IPS-11a (cell line): ENCODE data around the gene ACOX1.

Experiments
- H3K4me3 ChIP-seq: one replicate; pipeline ENCODE4 v1.5.1; 2013; ENCODE audit warnings: low read depth, low read length, control low read depth

The ACOX1 gene

DNA sequence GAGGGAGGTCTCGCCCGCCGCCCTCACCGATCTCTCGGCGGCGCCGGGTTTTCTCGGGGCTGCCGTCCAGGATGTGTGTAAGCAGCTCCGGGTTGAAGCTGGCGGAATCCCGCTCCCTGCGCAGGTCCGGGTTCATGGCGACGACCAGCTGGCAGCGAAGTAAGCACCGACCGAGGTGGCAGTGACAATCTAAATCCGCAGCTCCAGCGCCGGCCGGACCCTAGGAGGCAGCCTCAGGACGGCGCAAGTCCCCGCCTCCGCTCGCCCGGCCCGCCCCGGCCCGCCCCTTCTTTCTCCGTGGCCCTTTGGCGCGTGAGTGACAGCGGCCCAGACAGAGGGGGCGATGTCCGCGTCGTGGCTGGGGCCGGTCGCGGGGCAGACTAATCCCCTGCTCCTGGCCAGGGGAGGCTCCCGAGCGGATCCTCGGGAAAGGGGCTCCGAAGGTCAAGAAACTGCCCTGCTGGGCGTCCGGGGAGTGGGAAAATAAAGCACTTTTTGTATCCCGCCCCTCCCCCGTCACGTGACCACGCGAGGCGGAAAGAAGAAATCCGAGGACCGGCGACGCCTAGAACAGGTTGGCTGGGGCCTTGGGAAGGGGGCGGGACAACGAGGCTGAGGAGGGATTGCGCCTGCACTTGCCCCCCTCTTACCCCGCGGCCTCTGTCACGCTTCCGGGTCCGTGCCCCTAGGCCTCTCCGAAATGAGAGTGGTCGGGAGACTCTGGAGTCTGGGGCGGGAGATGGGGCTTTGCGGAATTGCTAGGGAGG, at the start of gene ACOX1, which contains the start of gene TEN1:
Gene ACOX1 (minus strand): TSS at position 229 of the 767 bp plus-strand sequence. CDS start 93 bp downstream, at position 136.
Gene TEN1 (plus strand): TSS at position 303 of the 767 bp plus-strand sequence. CDS start 6,953 bp downstream, outside the sequence.
- H3K4me3 ChIP-seq: peak within 1 kb of the TSS; percentile 77

DNA sequence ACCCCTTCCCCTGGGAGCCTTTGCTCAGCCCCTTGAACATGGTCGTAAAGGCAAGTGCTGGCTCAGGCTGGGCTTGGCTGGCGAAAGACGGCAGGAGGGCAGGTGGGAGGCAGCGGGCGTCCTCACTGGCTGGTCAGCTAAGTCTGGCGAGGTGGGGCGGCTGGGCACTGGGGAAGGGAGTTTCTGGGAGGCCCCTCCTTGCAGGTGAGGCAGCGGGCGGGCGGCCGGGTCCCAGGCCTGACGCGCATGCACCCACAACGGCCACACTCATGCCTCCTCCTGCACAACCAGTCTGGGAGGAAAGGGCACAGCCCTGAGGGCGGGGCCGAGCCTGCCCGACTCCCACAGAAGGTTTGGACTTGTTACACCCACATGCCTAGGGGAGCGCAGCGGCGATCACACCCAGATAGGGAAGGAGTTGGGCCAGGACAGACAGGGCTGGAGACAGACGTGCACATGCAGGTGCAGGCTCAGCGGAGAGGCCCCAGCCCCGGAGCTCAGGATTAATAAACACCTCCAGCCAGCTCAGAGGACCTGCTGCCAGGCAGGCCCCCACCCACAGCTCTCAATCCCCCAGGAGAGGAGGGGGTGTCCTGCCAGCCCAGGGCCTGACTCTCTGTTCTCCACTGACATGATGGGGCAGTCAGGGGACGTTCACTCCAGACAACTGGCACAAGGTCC, 48.3 kb upstream of the ACOX1 start, which contains the start of gene EVPL:
Gene EVPL (minus strand): TSS at position 148 of the 681 bp plus-strand sequence. CDS start 108 bp downstream, at position 40.
- H3K4me3 ChIP-seq: no peak within 1 kb of the TSS

DNA sequence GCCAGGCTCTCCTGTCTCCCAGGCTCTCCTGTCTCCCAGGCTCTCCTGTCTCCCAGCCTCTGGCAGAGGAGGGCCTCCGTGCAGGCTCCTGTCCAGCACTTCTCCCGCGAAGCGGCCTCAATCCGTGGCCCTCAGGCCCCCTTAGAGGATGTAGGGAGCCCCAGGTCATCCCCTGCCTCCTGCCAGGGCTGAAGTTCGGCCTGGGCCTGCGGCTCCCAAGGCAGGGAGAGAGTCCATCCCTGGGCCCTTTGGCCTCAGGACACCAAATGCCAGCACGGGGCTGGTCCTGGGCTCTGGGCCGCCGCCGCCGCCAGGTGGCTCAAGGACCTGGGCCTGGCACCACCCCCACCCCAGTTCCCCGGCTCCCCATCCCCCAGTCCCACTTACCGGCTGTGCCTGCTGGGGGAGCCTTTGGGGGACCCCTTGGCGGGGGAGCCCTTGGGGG, 47.8 kb upstream of the ACOX1 start:
- H3K4me3 ChIP-seq: no peak overlapping the region

DNA sequence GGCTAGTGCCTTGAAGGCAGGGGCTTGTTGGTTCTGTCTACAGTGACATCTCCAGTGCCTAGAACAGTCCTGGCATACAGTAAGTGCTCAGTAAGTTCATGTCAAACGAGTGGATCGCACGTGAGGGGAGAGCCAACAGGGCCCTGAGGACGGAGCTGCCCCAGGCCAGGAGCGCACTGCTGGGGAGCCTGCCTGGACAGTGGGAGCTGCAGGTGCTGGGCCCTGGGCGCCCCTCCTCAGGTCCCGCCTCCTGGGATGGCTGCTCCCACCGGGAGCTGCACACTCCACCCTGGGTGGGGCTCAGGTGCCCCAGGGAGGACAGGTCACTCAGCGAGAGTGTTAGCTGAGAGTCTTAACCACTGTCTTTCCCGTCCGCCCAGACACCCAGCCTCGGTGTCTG, 46.3 kb upstream of the ACOX1 start:
- no peak overlapping the region for H3K4me3 ChIP-seq

DNA sequence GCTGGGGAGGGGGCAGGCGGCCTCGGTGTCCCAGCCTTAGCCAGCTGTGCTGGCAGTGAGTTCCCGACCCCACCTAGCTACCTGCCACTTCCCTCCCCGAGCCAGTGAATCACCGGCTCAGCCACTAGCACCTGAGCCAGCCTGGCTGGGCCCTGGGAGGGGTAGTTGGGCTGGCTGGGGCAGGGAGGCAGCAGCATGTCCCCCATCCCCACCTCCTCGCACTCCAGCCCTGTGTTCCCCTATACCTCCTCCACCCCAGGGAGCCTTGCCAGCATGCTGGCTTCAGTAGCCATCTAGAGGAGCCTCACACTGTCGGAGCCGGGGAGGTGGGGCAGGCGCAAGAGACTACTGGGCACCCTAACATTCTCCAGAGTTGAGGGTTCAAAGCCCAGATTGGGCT, 45.4 kb upstream of the ACOX1 start:
- H3K4me3 ChIP-seq: no peak overlapping the region

DNA sequence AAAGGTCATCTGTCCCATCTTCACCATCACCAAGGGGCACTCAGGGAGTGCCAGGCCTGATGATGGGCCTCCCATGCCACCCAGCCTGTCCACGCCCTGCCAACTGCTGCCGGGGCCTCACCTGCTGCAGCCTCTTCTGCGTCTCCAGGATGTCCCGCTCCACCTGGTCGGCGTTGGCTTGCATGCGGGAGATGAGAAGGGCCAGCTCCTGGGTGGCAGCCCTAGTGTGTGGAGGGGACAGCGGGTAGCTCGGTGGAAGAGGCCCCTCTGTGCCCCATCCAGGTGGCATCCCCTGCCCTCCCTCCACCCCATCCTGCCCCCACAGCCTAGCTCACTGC, 44.9 kb upstream of the ACOX1 start:
- H3K4me3 ChIP-seq: no peak overlapping the region

DNA sequence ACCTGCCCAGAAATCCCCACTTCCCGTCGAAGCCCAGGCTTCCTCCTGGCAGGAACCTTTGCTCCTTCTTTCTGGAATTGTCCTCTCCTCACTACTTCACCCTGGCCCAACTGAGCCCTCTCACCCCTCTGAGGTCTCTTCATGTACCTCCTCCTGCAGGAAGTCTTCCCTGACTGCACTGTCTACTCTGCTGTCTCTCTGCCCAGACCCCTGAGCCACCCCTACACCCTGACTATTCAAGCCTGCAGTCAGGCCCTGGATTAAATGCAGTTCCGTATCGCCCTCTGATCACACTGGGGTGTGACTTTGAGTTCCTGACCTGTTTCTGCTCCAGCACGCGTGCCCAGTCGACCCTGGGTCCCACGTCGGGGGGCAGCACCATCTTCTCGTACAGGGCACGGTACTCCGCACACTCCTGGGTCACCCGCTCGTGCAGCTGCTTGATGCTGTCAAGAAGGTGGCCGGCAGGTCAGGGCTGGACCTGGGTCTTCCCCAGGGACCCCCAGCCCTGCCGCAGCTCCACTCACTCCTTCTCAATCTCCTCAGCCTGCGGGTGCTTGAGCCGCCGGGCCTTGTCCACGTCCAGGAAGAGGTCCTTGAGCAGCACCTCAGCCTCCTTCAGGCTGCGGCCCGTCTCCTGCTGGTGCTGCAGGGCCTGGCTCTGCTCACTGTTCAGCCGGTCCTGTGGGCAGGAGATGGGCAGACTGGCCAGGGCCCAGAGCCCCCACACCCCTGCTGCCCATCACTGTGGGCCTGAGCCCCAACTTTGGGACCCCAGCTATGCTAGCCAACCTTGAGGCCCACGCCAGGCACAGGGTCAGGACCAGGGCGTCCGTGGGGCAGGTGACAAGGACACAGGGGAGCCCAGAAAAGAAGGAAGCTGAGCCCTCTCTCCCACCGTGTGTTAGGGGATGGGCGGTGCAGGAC, 44.3 kb upstream of the ACOX1 start:
- no peak overlapping the region for H3K4me3 ChIP-seq

DNA sequence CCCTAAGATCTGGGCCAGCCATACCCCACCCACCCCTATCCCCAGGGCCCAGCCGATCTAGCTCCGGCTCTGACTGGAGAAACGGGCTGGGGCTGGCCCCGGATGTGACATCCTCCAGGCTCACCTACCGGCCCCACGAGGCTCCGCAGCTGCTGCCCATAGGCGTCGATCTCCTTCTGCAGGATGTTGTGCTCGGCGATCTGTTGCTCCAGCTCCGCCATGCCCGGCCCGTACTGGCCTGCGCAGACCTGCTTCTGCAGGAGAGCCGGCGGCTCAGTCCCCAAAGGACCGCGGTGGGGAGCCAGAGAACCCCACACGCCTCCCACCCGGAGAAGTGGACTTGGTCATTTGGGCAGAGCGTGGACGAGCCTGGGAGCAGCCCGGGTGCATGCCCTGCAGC, 43.3 kb upstream of the ACOX1 start:
- H3K4me3 ChIP-seq: no peak overlapping the region

DNA sequence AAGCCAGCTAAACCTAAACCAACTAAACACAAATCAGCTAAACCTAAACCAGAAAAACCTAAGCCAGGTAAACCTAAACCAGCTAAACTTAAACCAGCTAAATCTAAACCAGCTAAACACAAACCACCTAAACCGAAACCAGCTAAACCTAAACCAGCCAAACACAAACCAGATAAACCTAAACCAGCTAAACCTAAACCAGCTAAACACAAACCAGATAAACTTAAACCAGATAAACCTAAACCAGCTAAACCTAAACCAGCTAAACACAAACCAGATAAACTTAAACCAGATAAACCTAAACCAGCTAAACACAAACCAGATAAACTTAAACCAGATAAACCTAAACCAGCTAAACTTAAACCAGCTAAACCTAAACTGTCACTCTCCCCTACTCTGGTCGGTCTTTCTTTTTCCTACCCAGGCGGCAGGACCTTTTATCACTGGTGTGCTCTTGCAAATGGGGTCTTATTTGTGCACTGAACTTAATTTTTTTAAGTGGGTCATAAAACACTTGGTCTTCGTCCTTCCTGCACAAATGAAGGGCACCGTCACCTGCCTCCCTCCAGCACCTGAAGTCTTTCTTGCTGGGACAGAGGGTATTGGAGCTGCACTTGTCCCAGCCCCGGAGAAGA, 41.0 kb upstream of the ACOX1 start:
- no peak overlapping the region for H3K4me3 ChIP-seq

DNA sequence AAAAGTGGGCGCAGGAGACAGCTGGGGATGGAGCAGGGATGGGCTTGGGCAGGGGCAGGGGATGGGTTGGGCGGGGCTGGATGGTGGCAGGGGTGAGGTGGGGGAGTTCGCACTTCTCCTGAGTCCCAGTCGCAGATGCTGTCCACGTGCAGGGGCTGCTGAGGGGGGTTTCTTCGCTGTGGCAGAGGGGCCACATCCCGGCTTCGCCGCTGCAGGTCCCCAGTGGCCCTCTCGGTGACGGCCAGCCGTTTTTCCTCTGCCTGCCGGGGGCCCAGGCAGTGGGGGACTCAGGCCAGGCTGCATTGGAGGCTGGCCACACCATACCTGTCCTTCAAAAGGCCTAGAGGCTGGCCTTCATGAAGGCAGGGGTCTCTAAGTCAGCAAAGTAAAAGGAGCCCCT, 39.8 kb upstream of the ACOX1 start:
- H3K4me3 ChIP-seq: no peak overlapping the region

DNA sequence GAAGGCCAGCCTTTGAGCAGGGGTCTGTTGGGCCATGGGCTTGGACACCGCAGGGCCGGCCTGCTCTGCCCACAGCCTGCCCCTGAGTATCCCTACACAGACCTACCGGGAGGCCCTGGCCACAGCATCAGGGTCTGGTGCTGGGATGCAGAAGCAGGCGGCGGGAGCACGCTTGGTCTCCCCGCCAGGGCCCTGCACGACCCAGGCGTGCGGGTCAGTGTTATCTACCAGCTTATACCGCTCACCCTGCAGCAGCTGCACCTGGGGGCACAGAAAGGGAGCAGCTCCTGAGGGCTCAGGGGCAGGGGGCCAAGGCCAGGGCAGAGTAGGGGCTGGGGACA, 39.3 kb upstream of the ACOX1 start:
- H3K4me3 ChIP-seq: no peak overlapping the region

DNA sequence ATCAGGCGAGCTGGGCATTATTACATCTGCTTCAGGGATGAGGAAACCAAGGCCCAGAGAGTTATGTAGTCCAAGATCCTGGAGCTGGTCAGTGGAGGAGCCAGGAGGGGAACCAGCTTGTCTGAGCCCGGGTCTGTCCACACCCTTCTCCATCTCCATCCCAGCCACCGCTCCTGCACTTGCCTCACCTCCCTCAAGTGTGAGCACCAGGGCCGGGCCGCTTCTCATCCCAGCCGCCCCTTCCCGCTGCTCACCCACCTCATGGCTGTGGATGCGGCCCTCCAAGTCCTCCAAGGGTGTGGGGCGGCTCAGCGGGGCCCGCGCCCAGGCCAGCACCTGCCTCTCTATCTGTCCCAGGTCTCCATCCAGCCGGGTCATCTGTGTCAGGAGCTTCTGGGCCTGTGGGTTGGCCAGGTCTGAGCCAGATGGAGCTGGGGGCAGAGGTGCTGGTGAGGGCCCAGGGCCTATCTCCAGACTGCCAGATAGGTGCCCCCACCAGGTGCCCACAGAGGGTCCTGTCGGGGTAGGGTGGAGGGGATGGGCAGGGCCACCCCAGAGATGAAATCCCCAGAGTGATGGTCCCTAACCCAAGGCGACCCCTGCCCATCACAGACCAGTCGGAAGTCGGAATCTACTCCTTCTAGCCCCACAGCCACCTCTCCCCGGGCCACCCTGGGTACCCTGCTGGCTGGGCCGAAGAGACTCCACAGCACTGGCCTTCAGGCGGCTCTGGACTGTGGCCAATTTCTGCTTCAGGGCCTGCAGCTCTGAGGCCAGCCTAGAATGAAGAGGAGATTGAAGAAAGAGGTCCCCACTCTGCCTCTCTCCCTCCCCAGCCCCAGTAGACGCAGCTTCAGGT, 38.7 kb upstream of the ACOX1 start:
- H3K4me3 ChIP-seq: no peak overlapping the region

DNA sequence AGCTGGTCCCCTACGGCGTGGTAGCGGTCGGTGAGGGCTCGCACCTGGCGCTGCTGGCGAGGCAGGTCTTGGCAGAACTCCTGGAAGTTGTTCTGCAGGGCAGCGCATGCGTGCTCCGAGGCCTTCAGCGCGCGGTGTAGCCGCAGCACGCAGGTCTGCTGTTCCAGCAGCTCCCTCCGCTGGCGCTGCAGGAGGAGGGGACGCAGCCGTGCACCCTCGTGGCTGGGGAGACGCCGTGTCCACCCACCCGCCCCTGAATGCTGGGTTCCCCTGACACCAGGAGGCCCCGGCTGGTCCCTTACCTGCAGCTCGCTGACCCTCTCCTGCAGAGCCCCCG, 35.9 kb upstream of the ACOX1 start:
- no peak overlapping the region for H3K4me3 ChIP-seq

DNA sequence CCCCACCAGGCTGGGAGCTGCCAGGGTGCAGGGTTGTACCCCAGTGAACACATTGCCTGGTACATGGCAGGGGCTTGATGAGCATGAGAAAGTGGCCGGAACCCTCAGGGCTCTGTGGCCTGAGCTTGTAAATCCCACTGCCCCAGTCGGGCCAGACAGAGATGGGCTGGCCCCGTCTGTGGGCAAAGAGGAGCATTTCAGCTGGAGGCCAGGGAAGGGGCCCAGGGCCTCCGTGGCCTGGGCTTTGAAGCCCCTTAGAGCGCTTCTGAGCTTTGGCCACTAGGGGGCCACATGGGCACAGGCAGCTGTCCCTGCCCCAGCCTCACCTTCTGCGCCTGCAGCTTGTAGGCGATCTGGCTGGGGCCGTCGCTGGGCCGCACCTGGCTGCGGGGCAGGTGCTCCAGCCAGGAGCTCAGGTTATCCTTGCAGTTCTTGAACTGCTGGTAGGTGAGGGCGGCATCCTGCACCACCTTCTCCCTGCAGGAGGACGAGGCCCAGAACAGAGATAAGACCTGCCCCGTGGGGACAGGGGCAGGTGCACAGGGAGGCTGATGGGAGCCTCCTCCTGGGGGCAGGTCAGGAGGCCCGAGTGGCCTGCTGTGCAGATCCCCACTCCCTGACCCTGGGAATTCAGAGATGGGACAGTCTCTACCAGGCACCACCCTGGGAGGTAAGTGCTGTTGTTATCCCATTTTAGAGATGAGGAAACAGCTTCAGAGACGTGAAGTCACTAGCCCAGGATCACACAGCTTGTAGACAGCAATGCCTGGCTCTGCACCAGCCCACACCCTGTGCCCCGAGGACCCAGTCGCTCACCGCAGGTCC, 35.3 kb upstream of the ACOX1 start:
- H3K4me3 ChIP-seq: no peak overlapping the region

DNA sequence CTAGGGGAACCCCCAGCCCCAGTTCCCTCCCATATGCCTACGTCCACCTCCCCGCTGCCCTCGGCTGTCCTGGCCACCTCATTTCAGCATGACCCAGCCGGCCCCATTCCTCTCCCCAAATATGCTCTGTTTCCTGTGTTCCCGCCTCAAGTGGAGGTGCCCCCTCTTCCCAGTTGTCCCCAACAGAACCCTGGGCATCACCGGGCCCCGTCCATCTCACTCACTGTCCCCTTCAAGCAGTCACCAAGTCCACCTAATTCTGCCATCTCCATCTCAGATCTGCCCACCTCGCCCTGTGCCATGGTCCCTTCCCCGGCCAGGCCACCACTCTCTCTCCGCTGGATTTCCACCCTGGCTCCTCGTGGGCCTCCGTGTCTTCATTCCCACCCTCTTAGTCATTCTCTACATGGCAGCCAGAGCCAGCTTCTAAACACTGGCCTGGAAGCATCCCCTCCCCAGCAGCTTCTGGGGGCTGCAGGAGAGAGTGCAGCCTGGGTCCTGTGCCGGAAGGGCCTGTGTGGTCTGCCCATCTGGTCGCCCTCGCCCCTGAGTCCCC, 34.5 kb upstream of the ACOX1 start:
- H3K4me3 ChIP-seq: no peak overlapping the region

DNA sequence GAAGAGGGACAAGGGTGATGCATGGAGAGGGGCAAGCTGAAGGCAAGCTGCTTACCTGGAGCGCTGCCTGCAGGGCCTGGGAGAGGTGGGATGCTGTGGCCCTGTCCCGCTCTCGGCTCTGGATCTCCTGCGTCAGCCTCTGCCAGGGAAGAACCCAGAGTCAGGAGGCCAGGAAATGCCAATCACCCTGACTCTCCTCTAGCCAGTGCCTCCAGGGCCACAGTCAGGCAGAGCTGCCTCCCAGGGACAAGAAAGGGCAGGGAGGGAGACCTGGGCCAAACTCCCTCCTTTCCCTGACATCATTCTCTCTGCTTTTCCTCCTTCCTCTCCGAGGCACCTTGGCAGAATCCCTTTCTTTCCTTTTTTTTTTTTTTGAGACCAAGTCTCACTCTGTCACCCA, 33.0 kb upstream of the ACOX1 start:
- H3K4me3 ChIP-seq: no peak overlapping the region

DNA sequence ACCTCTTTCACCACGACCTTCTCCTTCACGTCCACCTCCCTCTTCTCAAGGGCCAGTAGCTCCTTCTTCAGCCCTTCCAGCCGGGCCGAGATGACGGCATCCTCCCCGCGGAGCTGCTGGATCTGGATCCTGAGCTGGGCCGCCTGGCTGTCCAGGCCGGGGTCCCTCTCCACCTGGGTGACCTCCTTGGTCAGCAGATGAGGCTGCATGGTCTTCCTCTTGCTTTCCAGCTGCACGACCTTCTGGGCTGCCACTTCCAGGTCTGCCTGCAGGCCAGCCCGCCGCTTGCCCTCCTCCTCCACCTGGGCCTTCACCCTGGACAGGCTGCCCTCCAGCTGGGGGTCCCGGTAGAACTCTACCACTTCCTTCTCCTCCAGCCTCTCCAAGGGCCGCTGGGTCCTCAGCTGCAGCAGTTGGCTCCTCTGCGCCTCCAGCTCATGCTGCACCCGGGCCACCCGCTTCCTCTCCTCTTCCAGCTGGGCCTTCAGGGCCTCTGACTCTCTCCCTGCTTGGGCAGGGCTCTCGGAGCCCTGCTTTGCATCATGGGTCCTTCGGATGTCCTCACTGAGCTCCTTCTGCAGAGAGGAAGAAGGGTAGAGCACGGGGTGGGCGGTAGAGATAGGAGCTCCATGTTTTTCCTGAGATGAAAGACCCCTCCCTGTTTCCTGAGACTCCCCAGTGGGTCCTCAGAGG, 31.1 kb upstream of the ACOX1 start:
- no peak overlapping the region for H3K4me3 ChIP-seq

DNA sequence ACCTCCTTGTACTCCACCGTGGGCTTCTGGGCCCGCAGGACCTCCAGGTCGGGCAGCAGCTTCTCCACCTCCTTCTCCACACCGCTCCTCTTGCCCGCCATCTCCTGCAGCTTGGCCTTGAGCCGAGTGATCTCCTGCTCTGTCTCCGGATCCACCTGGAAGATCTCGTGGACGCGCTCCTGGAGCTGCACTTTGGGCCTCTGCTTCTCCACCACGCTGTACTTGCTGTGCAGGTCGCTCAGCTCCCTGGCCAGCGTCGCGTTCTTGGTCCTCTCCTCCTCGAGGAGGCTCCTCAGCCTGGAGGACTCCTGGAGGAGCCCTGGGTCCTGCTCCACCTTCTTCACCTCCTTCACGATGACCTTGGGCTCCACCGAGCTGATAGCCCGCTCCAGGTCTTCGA, 30.5 kb upstream of the ACOX1 start:
- H3K4me3 ChIP-seq: no peak overlapping the region
